OCI-LY7 (cell line): Measurements from ENCODE around the gene PGAP1. TPM values are rescaled to one million over a fixed set of nuclear protein-coding genes. Genes with fewer than 3 reads are reported as not detected.

Source experiments
- BruUV-seq: library from RNA; stranded (reverse); fragments of 400-500 nt; replicated peaks from 2 replicates; lab custom pipeline; 2021; lab: Mats Ljungman, UMichigan
- CTCF ChIA-PET: fragments of 300-600 bp; sonication (Branson Sonifier 250); formaldehyde crosslinking; loops from one replicate; lab custom pipeline; 2022; ENCODE audit warnings: antibody characterized with exemption; ENCODE audit not compliant: unreplicated experiment; lab: Charles Lee
- POLR2A ChIA-PET: fragments of 300-600 bp; sonication (Branson Sonifier 250); formaldehyde crosslinking; loops from one replicate; lab custom pipeline; 2022; ENCODE audit warnings: antibody characterized with exemption; lab: Charles Lee
- DNase-seq: peaks from one replicate; pipeline ENCODE4 v3.0.0-alpha.2; 2015; ENCODE audit warnings: low spot score
- H2AFZ ChIP-seq: fragments of 200-600 bp; sonication (generic), shearing (Covaris generic); 2 replicates; pipeline ENCODE4 v1.6.1; 2014; ENCODE audit warnings: mild to moderate bottlenecking, antibody characterized with exemption, low read length, moderate library complexity
- H3K27ac ChIP-seq: fragments of 200-600 bp; sonication (generic); 2 replicates; pipeline ENCODE4 v1.5.1; 2014; ENCODE audit warnings: mixed run types, low read depth, mild to moderate bottlenecking, moderate library complexity, low read length, inconsistent platforms; ENCODE audit not compliant: poor library complexity, severe bottlenecking
- H3K36me3 ChIP-seq: fragments of 200-600 bp; sonication (generic); 2 replicates; pipeline ENCODE4 v1.6.1; 2014; ENCODE audit warnings: mild to moderate bottlenecking, antibody characterized with exemption, low read length, moderate library complexity, mixed read lengths; ENCODE audit not compliant: insufficient read depth
- H3K4me1 ChIP-seq: fragments of 200-600 bp; sonication (generic); 2 replicates; pipeline ENCODE4 v1.5.1; 2014; ENCODE audit warnings: mild to moderate bottlenecking, low read length; ENCODE audit not compliant: insufficient read depth, poor library complexity, severe bottlenecking
- H3K4me2 ChIP-seq: fragments of 200-600 bp; sonication (generic); 2 replicates; pipeline ENCODE4 v1.6.1; 2014; ENCODE audit warnings: mild to moderate bottlenecking, low read length
- H3K4me3 ChIP-seq: fragments of 200-600 bp; sonication (generic); 2 replicates; pipeline ENCODE4 v1.5.1; 2014; ENCODE audit warnings: mild to moderate bottlenecking, low read depth, low read length; ENCODE audit not compliant: poor library complexity, severe bottlenecking
- H3K79me2 ChIP-seq: fragments of 200-600 bp; sonication (generic); 2 replicates; pipeline ENCODE4 v1.6.1; 2016; ENCODE audit warnings: low read depth, mild to moderate bottlenecking, low read length, moderate library complexity, mixed read lengths; ENCODE audit not compliant: insufficient read depth
- H3K9me2 ChIP-seq: fragments of 200-600 bp; sonication (generic); 2 replicates; pipeline ENCODE4 v1.6.1; 2016; ENCODE audit warnings: mild to moderate bottlenecking, low read length, mixed read lengths; ENCODE audit not compliant: insufficient read depth
- H3K9me3 ChIP-seq: fragments of 200-600 bp; sonication (generic); 2 replicates; pipeline ENCODE4 v1.6.1; 2014; ENCODE audit warnings: mild to moderate bottlenecking, mixed run types, low read length, mixed read lengths
- H4K20me1 ChIP-seq: fragments of 200-600 bp; sonication (generic); 2 replicates; pipeline ENCODE4 v1.6.1; 2014; ENCODE audit warnings: mild to moderate bottlenecking, antibody characterized with exemption, low read length, moderate library complexity, mixed read lengths; ENCODE audit not compliant: insufficient read depth
- CTCF ChIP-seq: fragments of 200-600 bp; sonication (generic); conservative IDR thresholded peaks from 2 replicates; pipeline ENCODE4 v1.5.1; 2014; ENCODE audit warnings: mild to moderate bottlenecking, antibody characterized with exemption, low read length, moderate library complexity, mixed read lengths
- EZH2phosphoT487 ChIP-seq: fragments of 200-600 bp; sonication (generic); IDR thresholded peaks from 2 replicates; pipeline ENCODE4 v1.6.1; 2018; ENCODE audit warnings: low read depth, borderline replicate concordance, mild to moderate bottlenecking, mixed run types, antibody characterized with exemption, low read length, moderate library complexity, mixed read lengths
- intact Hi-C: fragments of 100-400 bp; cut with micrococcal nuclease; formaldehyde crosslinking; loops from one replicate; pipeline ENCODE4 v1.10.0; 2022; ENCODE audit not compliant: unreplicated experiment
- total RNA-seq, 2 experiments: library from RNA; depleted of rRNA in 1 of 2; stranded (reverse); fragments of >200 nt in 1 of 2; shearing (Covaris generic) in 1 of 2; gene quantifications; 2 replicates each; pipeline ENCODE4 v1.2.3, GENCODE V29; 2014 to 2022

Gene PGAP1
- total RNA-seq, 2 experiments from 2014 or later, result 0.54 to 1.9 TPM

GRCh38 chr2:196939371-196939770 lies 12.9 kb upstream of the PGAP1 start:
- CTCF ChIA-PET, result no interaction called here
- no TSS peak for BruUV-seq

GRCh38 chr2:196935432-196935831 lies 8.9 kb upstream of the PGAP1 start:
- Histone ChIP-seq H3K9me3 (no peaks in the 10 kb centered on the region), H3K79me2 (no peaks in the 10 kb centered on the region), H4K20me1 (no peaks in the 10 kb centered on the region), H3K4me1 (no peaks in the 10 kb centered on the region), H3K9me2 (no peaks in the 10 kb centered on the region), H3K4me3 (no peak overlapping the region), H3K27ac (no peak overlapping the region), H3K4me2 (no peak overlapping the region), H2AFZ (no peak overlapping the region), H3K36me3 (no peaks in the 10 kb centered on the region)
- no peak for DNase-seq
- no TSS peak for BruUV-seq
- intact Hi-C loops, result no loop called here
- ChIA-PET CTCF (no interaction called here), POLR2A (interaction anchor here (0.7 to 1.5 kb wide), 8 partner anchors 8 to 604 kb away, joined by 3 to 5 read pairs (median 3); no protein-coding TSS in a partner anchor)
- TF ChIP-seq EZH2phosphoT487 (no peak), CTCF (no peak)

More at GRCh38 chr2:196939371-196939770, 12.9 kb upstream of the PGAP1 start:
- Histone ChIP-seq H3K36me3 (no peaks in the 10 kb centered on the region), H4K20me1 (no peaks in the 10 kb centered on the region), H3K79me2 (no peaks in the 10 kb centered on the region), H3K27ac (no peak overlapping the region), H3K4me3 (no peak overlapping the region), H3K9me3 (no peaks in the 10 kb centered on the region), H3K4me2 (no peak overlapping the region), H3K9me2 (no peaks in the 10 kb centered on the region), H3K4me1 (no peaks in the 10 kb centered on the region), H2AFZ (no peak overlapping the region)
- POLR2A ChIA-PET, result interaction anchor here (0.5 to 1.0 kb wide), 3 partner anchors 17 to 152 kb away, joined by 3 to 4 read pairs (median 3); no protein-coding TSS in a partner anchor
- intact Hi-C loops, result no loop called here
- DNase-seq, result no peak
- TF ChIP-seq CTCF, result no peak
- no peak for TF ChIP-seq EZH2phosphoT487

GRCh38 chr2:196934672-196935071 lies 8.2 kb upstream of the PGAP1 start:
- intact Hi-C loops, result no loop called here
- DNase-seq, result no peak
- no peaks in the 10 kb centered on the region for H3K36me3 ChIP-seq
- no peaks in the 10 kb centered on the region for H4K20me1 ChIP-seq
- H3K4me3 ChIP-seq, result no peak overlapping the region
- no peak overlapping the region for H3K4me2 ChIP-seq
- no peaks in the 10 kb centered on the region for H3K9me2 ChIP-seq
- no peaks in the 10 kb centered on the region for H3K79me2 ChIP-seq
- POLR2A ChIA-PET, result interaction anchor here (0.6 to 1.5 kb wide), 9 partner anchors 9 to 649 kb away, joined by 3 to 5 read pairs (median 3); no protein-coding TSS in a partner anchor
- TF ChIP-seq EZH2phosphoT487 (no peak), CTCF (no peak)
- H3K9me3 ChIP-seq, result no peaks in the 10 kb centered on the region
- no peak overlapping the region for H2AFZ ChIP-seq
- H3K27ac ChIP-seq, result no peak overlapping the region
- CTCF ChIA-PET, result no interaction called here
- H3K4me1 ChIP-seq, result no peaks in the 10 kb centered on the region
- no TSS peak for BruUV-seq
